ENCODE data around the gene SLC15A3. TPM values are rescaled to one million over a fixed set of nuclear protein-coding genes. Genes with fewer than 3 reads are reported as not detected.

Gene SLC15A3
- total and polyA plus RNA-seq, 3 donors from 2014 or later, result 8.0 to 24.4 (median 9.3) TPM

GRCh38 chr11:60895687-60896086 lies 56.3 kb downstream of the SLC15A3 start:
- intact Hi-C loops (cut with DNase I; ENCODE audit: low total_unique reads), result loop anchor here (5.0 kb wide), 1 partner anchor 58 kb away; no protein-coding TSS in a partner anchor
- Histone ChIP-seq H3K27me3 (no peaks in the 10 kb centered on the region), H3K9me3 (no peaks in the 10 kb centered on the region), H3K27ac (no peak overlapping the region), H3K4me1 (no peaks in the 10 kb centered on the region), H3K36me3 (ENCODE audit: low read depth, missing control alignments) (no peaks in the 10 kb centered on the region), H3K4me3 (no peak overlapping the region)
- no peak for DNase-seq
- TF ChIP-seq CTCF (IDR thresholded peaks at IDR 0.05) (no peak), POLR2A (IDR thresholded peaks at IDR 0.05) (no peak)
- 83 to 88% methylated on average over 5 of the region's 5 CpGs for WGBS, 2 donors

- Histone ChIP-seq H3K36me3 (ENCODE audit: low read depth, missing control alignments) (no peaks in the 10 kb centered on the region), H3K27me3 (no peaks in the 10 kb centered on the region), H3K4me3 (no peak overlapping the region), H3K4me1 (no peaks in the 10 kb centered on the region), H3K9me3 (no peaks in the 10 kb centered on the region), H3K27ac (peak overlapping the region; percentile 2 to 38)
- intact Hi-C loops (cut with DNase I; ENCODE audit: low total_unique reads), result no loop called here
- TF ChIP-seq CTCF (IDR thresholded peaks at IDR 0.05) (no peak), POLR2A (IDR thresholded peaks at IDR 0.05) (no peak)
- peak; percentile 72 for DNase-seq
- WGBS, 2 donors, result 56 to 71% methylated on average over 6 to 7 of the region's 7 CpGs
Measured at GRCh38 chr11:60891103-60891741, 60.8 kb downstream of the SLC15A3 start.

- no peaks in the 10 kb centered on the region for H3K4me1 ChIP-seq
- H3K27ac ChIP-seq, result no peak overlapping the region
- intact Hi-C loops (cut with DNase I; ENCODE audit: low total_unique reads), result no loop called here
- no peaks in the 10 kb centered on the region for H3K27me3 ChIP-seq
- DNase-seq, result no peak
- H3K4me3 ChIP-seq, result no peak overlapping the region
- 48 to 58% methylated on average over 5 of the region's 5 CpGs for WGBS, 2 donors
- H3K9me3 ChIP-seq, result no peaks in the 10 kb centered on the region
- TF ChIP-seq CTCF (IDR thresholded peaks at IDR 0.05), result no peak
- no peak for TF ChIP-seq POLR2A (IDR thresholded peaks at IDR 0.05)
- no peaks in the 10 kb centered on the region for H3K36me3 ChIP-seq (ENCODE audit: low read depth, missing control alignments)
Measured at GRCh38 chr11:60890696-60891095, 61.3 kb downstream of the SLC15A3 start.

GRCh38 chr11:60889869-60890311 lies 62.1 kb downstream of the SLC15A3 start:
- Histone ChIP-seq H3K27me3 (no peaks in the 10 kb centered on the region), H3K4me1 (no peaks in the 10 kb centered on the region), H3K27ac (no peak overlapping the region), H3K36me3 (ENCODE audit: low read depth, missing control alignments) (no peaks in the 10 kb centered on the region), H3K9me3 (no peaks in the 10 kb centered on the region), H3K4me3 (no peak overlapping the region)
- TF ChIP-seq CTCF (IDR thresholded peaks at IDR 0.05), result no peak
- TF ChIP-seq POLR2A (IDR thresholded peaks at IDR 0.05), result no peak
- WGBS, 2 donors, result 69 to 72% methylated on average over 6 of the region's 6 CpGs
- no peak for DNase-seq
- intact Hi-C loops (cut with DNase I; ENCODE audit: low total_unique reads), result no loop called here

GRCh38 chr11:60887556-60887955 lies 64.4 kb downstream of the SLC15A3 start:
- H3K27ac ChIP-seq, result no peak overlapping the region
- intact Hi-C loops (cut with DNase I; ENCODE audit: low total_unique reads), result no loop called here
- H3K9me3 ChIP-seq, result no peaks in the 10 kb centered on the region
- DNase-seq, result peak; percentile 70
- WGBS, 2 donors, result 69 to 75% methylated on average over 4 to 5 of the region's 5 CpGs
- H3K4me1 ChIP-seq, result no peaks in the 10 kb centered on the region
- H3K36me3 ChIP-seq (ENCODE audit: low read depth, missing control alignments), result no peaks in the 10 kb centered on the region
- no peaks in the 10 kb centered on the region for H3K27me3 ChIP-seq
- no peak overlapping the region for H3K4me3 ChIP-seq
- peak in 2 of 3 experiments; percentile 26 to 47 for TF ChIP-seq CTCF (IDR thresholded peaks at IDR 0.05)
- TF ChIP-seq POLR2A (IDR thresholded peaks at IDR 0.05), result no peak
